H1 (cell line): ENCODE results near the gene MLEC. TPM values are rescaled to one million over a fixed set of nuclear protein-coding genes. Genes with fewer than 3 reads are reported as not detected.

Experiments
- CTCF ChIA-PET: fragments of 300-600 bp; sonication (Branson Sonifier 250); formaldehyde crosslinking; loops from one replicate; lab custom pipeline; 2021; ENCODE audit not compliant: partially characterized antibody; lab: Charles Lee
- POLR2A ChIA-PET: fragments of 300-600 bp; sonication (Branson Sonifier 250); formaldehyde crosslinking; loops from one replicate; lab custom pipeline; 2021; ENCODE audit warnings: inconsistent platforms; ENCODE audit not compliant: partially characterized antibody; lab: Charles Lee
- DNase-seq, 2 experiments: peaks; one replicate each; pipeline versions ENCODE4 v3.0.0 to v3.0.0-alpha.2; 2010 to 2022; ENCODE audit warnings: low spot score in 2 of 2, low read depth in 1 of 2, mixed read lengths in 1 of 2
- FAIRE-seq: peaks from 2 replicates; lab custom pipeline; 2011; peaks lifted over from hg19 to GRCh38; lab: Jason Lieb, UNC
- H2AFZ ChIP-seq: 2 replicates; pipeline ENCODE4 v1.8.1; 2012; ENCODE audit warnings: low read length, inconsistent platforms
- H2AK5ac ChIP-seq: 2 replicates; pipeline ENCODE4 v1.6.1; 2013; ENCODE audit warnings: low read depth, low read length
- H2BK120ac ChIP-seq: replicated peaks from 2 replicates; pipeline ENCODE3; 2013; ENCODE audit warnings: low read depth, low read length, inconsistent platforms
- H2BK12ac ChIP-seq: 2 replicates; pipeline ENCODE4 v1.6.1; 2013; ENCODE audit warnings: low read depth, low read length
- H2BK15ac ChIP-seq: 2 replicates; pipeline ENCODE4 v1.6.1; 2013; ENCODE audit warnings: low read length
- H2BK20ac ChIP-seq: 2 replicates; pipeline ENCODE4 v1.6.1; 2013; ENCODE audit warnings: low read length
- H2BK5ac ChIP-seq: 2 replicates; pipeline ENCODE4 v1.6.1; 2013; ENCODE audit warnings: low read depth, low read length
- H3K14ac ChIP-seq: 2 replicates; pipeline ENCODE4 v1.6.1; 2013; ENCODE audit warnings: inconsistent platforms; ENCODE audit not compliant: insufficient read length
- H3K18ac ChIP-seq: 2 replicates; pipeline ENCODE4 v1.6.1; 2013; ENCODE audit warnings: low read length; ENCODE audit errors: extremely low read depth
- H3K23ac ChIP-seq: 2 replicates; pipeline ENCODE4 v1.6.1; 2013; ENCODE audit warnings: inconsistent platforms; ENCODE audit not compliant: insufficient read length
- H3K23me2 ChIP-seq: 2 replicates; pipeline ENCODE4 v1.6.1; 2013; ENCODE audit warnings: low read depth, low read length
- H3K27ac ChIP-seq: 2 replicates; pipeline ENCODE4 v1.6.1; 2011; ENCODE audit warnings: low read depth, low read length, inconsistent platforms
- H3K27me3 ChIP-seq, 4 experiments: replicated peaks in 1 of 4; 1 replicate in 1 of 4; 2 replicates in 3 of 4; pipeline versions ENCODE4 v1.6.1 to v1.8.1; 2011 to 2013; ENCODE audit warnings: low read length in 3 of 4, mild to moderate bottlenecking in 3 of 4, inconsistent platforms in 2 of 4, mixed read lengths in 2 of 4, moderate library complexity in 1 of 4; ENCODE audit not compliant: control insufficient read depth in 3 of 4, insufficient read depth in 3 of 4; ENCODE audit errors: extremely low read depth in 1 of 4
- H3K36me3 ChIP-seq, 4 experiments: 2 replicates each; pipeline versions ENCODE4 v1.6.1 to v1.8.1; 2011 to 2013; ENCODE audit warnings: mild to moderate bottlenecking in 4 of 4, low read length in 3 of 4, moderate library complexity in 2 of 4, control low read depth in 1 of 4, inconsistent platforms in 1 of 4; ENCODE audit not compliant: insufficient read depth in 4 of 4, control insufficient read depth in 2 of 4
- H3K4ac ChIP-seq: replicated peaks from 2 replicates; pipeline ENCODE3; 2013; ENCODE audit warnings: low read length, low read depth, mixed read lengths, inconsistent platforms; ENCODE audit not compliant: insufficient read length
- H3K4me1 ChIP-seq, 4 experiments: replicated peaks in 1 of 4; 1 replicate in 1 of 4; 2 replicates in 3 of 4; pipeline versions ENCODE4 v1.6.1 to v1.8.1; 2011 to 2013; ENCODE audit warnings: low read length in 3 of 4, inconsistent platforms in 2 of 4, mixed read lengths in 1 of 4; ENCODE audit not compliant: insufficient read depth in 4 of 4, control insufficient read depth in 3 of 4
- H3K4me2 ChIP-seq, 2 experiments: 2 replicates each; pipeline versions ENCODE4 v1.6.1 to v1.8.1; 2011 to 2013; ENCODE audit warnings: low read depth in 2 of 2, low read length in 2 of 2, control low read depth in 1 of 2, inconsistent platforms in 1 of 2, mild to moderate bottlenecking in 1 of 2; ENCODE audit not compliant: insufficient read depth in 1 of 2
- H3K4me3 ChIP-seq, 4 experiments: fragments of 200-600, 300-600 bp in 1 of 4; sonication (generic), shearing (Covaris generic), sonication (Bioruptor Twin) in 1 of 4; 2 replicates each; pipeline versions ENCODE4 v1.5.1 to v1.8.1; 2011 to 2016; ENCODE audit warnings: low read length in 4 of 4, low read depth in 3 of 4, control low read depth in 2 of 4, inconsistent platforms in 2 of 4, mild to moderate bottlenecking in 2 of 4, mixed read lengths in 1 of 4, moderate library complexity in 1 of 4; ENCODE audit not compliant: insufficient read depth in 2 of 4; ENCODE audit errors: extremely low read depth in 1 of 4
- H3K56ac ChIP-seq: replicated peaks from 2 replicates; pipeline ENCODE3; 2013; ENCODE audit warnings: low read depth, mild to moderate bottlenecking, mixed read lengths, low read length, inconsistent platforms; ENCODE audit not compliant: insufficient read length
- H3K79me1 ChIP-seq: 2 replicates; pipeline ENCODE4 v1.6.1; 2013; ENCODE audit warnings: low read depth, low read length, control low read depth
- H3K79me2 ChIP-seq, 2 experiments: 2 replicates each; pipeline versions ENCODE4 v1.6.1 to v1.8.1; 2012 to 2013; ENCODE audit warnings: low read length in 2 of 2, mild to moderate bottlenecking in 2 of 2, inconsistent platforms in 1 of 2; ENCODE audit not compliant: insufficient read depth in 2 of 2, control insufficient read depth in 1 of 2
- H3K9ac ChIP-seq, 4 experiments: replicated peaks in 1 of 4; 1 replicate in 1 of 4; 2 replicates in 3 of 4; pipeline versions ENCODE4 v1.6.1 to v1.8.1; 2011 to 2013; ENCODE audit warnings: low read depth in 3 of 4, low read length in 3 of 4, control low read depth in 2 of 4, mild to moderate bottlenecking in 2 of 4, moderate library complexity in 2 of 4, inconsistent platforms in 1 of 4; ENCODE audit errors: extremely low read depth in 1 of 4
- H3K9me3 ChIP-seq, 2 experiments: 2 replicates each; pipeline versions ENCODE4 v1.6.1 to v1.8.1; 2012 to 2013; ENCODE audit warnings: mild to moderate bottlenecking in 2 of 2, moderate library complexity in 2 of 2, control low read depth in 1 of 2, inconsistent platforms in 1 of 2, low read depth in 1 of 2, low read length in 1 of 2, mixed read lengths in 1 of 2; ENCODE audit not compliant: insufficient read depth in 2 of 2
- H4K20me1 ChIP-seq, 2 experiments: replicated peaks in 1 of 2; 2 replicates each; pipeline versions ENCODE3 to v1.8.1; 2011 to 2013; ENCODE audit warnings: inconsistent platforms in 2 of 2, low read length in 2 of 2, mild to moderate bottlenecking in 1 of 2; ENCODE audit not compliant: insufficient read depth in 2 of 2, control insufficient read depth in 1 of 2
- H4K5ac ChIP-seq: 2 replicates; pipeline ENCODE4 v1.6.1; 2013; ENCODE audit warnings: low read length, low read depth, mixed read lengths, inconsistent platforms; ENCODE audit not compliant: insufficient read length
- H4K8ac ChIP-seq: 2 replicates; pipeline ENCODE4 v1.8.0; 2013; ENCODE audit warnings: mild to moderate bottlenecking, moderate library complexity, low read length, inconsistent platforms; ENCODE audit not compliant: insufficient read depth; ENCODE audit errors: extremely low read depth
- H4K91ac ChIP-seq: replicated peaks from 2 replicates; pipeline ENCODE3; 2013; ENCODE audit warnings: low read length, mixed read lengths, inconsistent platforms; ENCODE audit not compliant: insufficient read length
- RXRA ChIP-seq: IDR thresholded peaks from 2 replicates; pipeline ENCODE4 v1.6.1; 2011; ENCODE audit warnings: low read depth, mild to moderate bottlenecking, low read length, moderate library complexity; ENCODE audit not compliant: insufficient read depth
- SIN3A ChIP-seq, 2 experiments: IDR thresholded peaks in 1 of 2; conservative IDR thresholded peaks in 1 of 2; 2 replicates each; pipeline ENCODE4 v1.6.1; 2011 to 2012; ENCODE audit warnings: low read length in 2 of 2, improper control_type of control experiment in 1 of 2, low read depth in 1 of 2, mild to moderate bottlenecking in 1 of 2
- WGBS, 2 experiments: shearing (Covaris generic) in 1 of 2; methylation state at CpG; one replicate each; pipeline versions ENCODE4 v1.1.6 to v1.1.7; 2013 to 2015; ENCODE audit warnings: low lambda C conversion rate in 2 of 2, mixed read lengths in 2 of 2, inconsistent platforms in 1 of 2, low coverage in 1 of 2, missing lambda C conversion rate in 1 of 2; ENCODE audit not compliant: insufficient replicate concordance in 2 of 2, insufficient coverage in 1 of 2, insufficient read length in 1 of 2; ENCODE audit errors: extremely low coverage in 1 of 2, missing lambda C conversion rate in 1 of 2; 5-methylcytosine and 5-hydroxymethylcytosine counted together
- polyA plus RNA-seq, 7 experiments: library from polyadenylated mRNA; depleted of rRNA in 3 of 7; stranded (reverse) in 5 of 7; unstranded in 2 of 7; fragments of >200 nt in 5 of 7; fragments of 200-250 nt in 2 of 7; gene quantifications; 1 replicate in 5 of 7; 2 replicates in 1 of 7; 4 replicates in 1 of 7; pipeline versions ENCODE4 v1.2.1 to v1.2.3, GENCODE V29; 2011 to 2013; ENCODE audit warnings: missing spikeins in 2 of 7, mixed read lengths in 2 of 7
- total RNA-seq: library from RNA; stranded (reverse); fragmentation: NEBNext Ultra II Directional; extraction: Animal tissue kit (Norgen Biotek cat#: 25700); gene quantifications from 2 replicates; pipeline ENCODE4 v1.2.1, GENCODE V29; 2021
- TF ChIP-seq, protein P1 (sequence below): IDR thresholded peaks from 2 replicates; pipeline ENCODE4 v1.6.1; 2011; ENCODE audit warnings: low read length, improper control_type of control experiment

Gene MLEC
- total and polyA plus RNA-seq, 2 of the 8 experiments (the other 6 are each of a cell fraction or from before 2014, with no cell fraction given), result 37.1 to 260 TPM

DNA sequence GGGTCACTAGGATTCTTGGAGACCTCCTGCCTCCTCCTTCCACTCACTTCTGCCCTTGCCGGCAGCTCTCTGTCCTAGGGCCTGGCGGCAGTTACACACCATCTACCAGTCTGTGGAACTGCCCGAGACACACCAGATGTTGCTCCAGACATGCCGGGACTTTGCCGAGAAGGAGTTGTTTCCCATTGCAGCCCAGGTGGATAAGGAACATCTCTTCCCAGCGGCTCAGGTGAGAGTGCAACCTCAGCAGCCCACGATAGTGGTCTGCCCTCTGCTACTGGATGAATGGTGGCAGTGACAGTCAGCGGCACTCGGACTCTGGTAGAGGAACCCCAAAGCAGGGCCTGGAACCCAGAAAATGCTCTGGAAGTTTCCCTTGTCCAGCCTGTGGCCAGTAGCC, 40.0 kb downstream of the MLEC start:
- H4K5ac ChIP-seq, result no peak overlapping the region
- no peak overlapping the region for H4K8ac ChIP-seq
- no peak overlapping the region for H2AFZ ChIP-seq
- no peak overlapping the region for H2BK12ac ChIP-seq
- H3K4me1 ChIP-seq, result peaks cover 0 to 5% (median 4%) of the 10 kb centered on the region in 4 experiments; a peak in 4 of 7 replicates
- H2BK20ac ChIP-seq, result no peak overlapping the region
- H3K79me2 ChIP-seq, result no peaks in the 10 kb centered on the region
- no peak overlapping the region; the same call in 1 of the 2 replicates for H2BK5ac ChIP-seq
- H3K23ac ChIP-seq, result no peak overlapping the region
- H3K56ac ChIP-seq, result no peak overlapping the region
- no peak overlapping the region for H3K9ac ChIP-seq
- no peak overlapping the region for H3K4me3 ChIP-seq
- peaks cover 0 to 4% of the 10 kb centered on the region in 2 experiments for H4K20me1 ChIP-seq
- WGBS, 2 experiments, result 93% methylated on average over 8 of the region's 9 CpGs; no CpG with 5 or more reads in 1 of the 2 experiments
- no peak overlapping the region for H2BK15ac ChIP-seq
- POLR2A ChIA-PET, result interaction anchor here (0.7 kb wide), 1 partner anchor 9 kb away, joined by 3 read pairs; no protein-coding TSS in a partner anchor
- no peak overlapping the region for H4K91ac ChIP-seq
- no peak overlapping the region; a peak in 1 of 4 replicates for H3K4me2 ChIP-seq
- CTCF ChIA-PET, result interaction anchor here (1.2 kb wide), 1 partner anchor 245 kb away, joined by 3 read pairs; no protein-coding TSS in a partner anchor
- no peak overlapping the region for H2BK120ac ChIP-seq
- no peaks in the 10 kb centered on the region for H3K79me1 ChIP-seq
- no peak overlapping the region for H3K4ac ChIP-seq
- peaks cover 0 to 4% (median 1%) of the 10 kb centered on the region in 4 experiments; a peak in 3 of 7 replicates for H3K27me3 ChIP-seq
- no peak overlapping the region for H3K14ac ChIP-seq
- FAIRE-seq (no peak), DNase-seq (no peak)
- H3K9me3 ChIP-seq, result no peaks in the 10 kb centered on the region
- H3K23me2 ChIP-seq, result peaks cover 4% of the 10 kb centered on the region; the same call in 1 of the 2 replicates
- H3K36me3 ChIP-seq, result peaks cover 5 to 15% (median 10%) of the 10 kb centered on the region in 4 experiments
- no peak overlapping the region for H3K27ac ChIP-seq
- no peak overlapping the region for H2AK5ac ChIP-seq
- no peak overlapping the region for H3K18ac ChIP-seq
- TF ChIP-seq, protein P1, sequence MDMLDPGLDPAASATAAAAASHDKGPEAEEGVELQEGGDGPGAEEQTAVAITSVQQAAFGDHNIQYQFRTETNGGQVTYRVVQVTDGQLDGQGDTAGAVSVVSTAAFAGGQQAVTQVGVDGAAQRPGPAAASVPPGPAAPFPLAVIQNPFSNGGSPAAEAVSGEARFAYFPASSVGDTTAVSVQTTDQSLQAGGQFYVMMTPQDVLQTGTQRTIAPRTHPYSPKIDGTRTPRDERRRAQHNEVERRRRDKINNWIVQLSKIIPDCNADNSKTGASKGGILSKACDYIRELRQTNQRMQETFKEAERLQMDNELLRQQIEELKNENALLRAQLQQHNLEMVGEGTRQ, result no peak
- no peak for TF ChIP-seq RXRA
- no peak for TF ChIP-seq SIN3A (conservative IDR thresholded peaks at IDR 0.05 in 1 of 2, IDR thresholded peaks at IDR 0.05 in 1 of 2; ENCODE audit: low read depth in 1 of 2, low read length in 2 of 2)
